ENCODE data around the gene NEXN. TPM values are rescaled to one million over a fixed set of nuclear protein-coding genes. Genes with fewer than 3 reads are reported as not detected.

NEXN gene
- 4.6 and 6.6 TPM in 2 replicates for total RNA-seq

DNA sequence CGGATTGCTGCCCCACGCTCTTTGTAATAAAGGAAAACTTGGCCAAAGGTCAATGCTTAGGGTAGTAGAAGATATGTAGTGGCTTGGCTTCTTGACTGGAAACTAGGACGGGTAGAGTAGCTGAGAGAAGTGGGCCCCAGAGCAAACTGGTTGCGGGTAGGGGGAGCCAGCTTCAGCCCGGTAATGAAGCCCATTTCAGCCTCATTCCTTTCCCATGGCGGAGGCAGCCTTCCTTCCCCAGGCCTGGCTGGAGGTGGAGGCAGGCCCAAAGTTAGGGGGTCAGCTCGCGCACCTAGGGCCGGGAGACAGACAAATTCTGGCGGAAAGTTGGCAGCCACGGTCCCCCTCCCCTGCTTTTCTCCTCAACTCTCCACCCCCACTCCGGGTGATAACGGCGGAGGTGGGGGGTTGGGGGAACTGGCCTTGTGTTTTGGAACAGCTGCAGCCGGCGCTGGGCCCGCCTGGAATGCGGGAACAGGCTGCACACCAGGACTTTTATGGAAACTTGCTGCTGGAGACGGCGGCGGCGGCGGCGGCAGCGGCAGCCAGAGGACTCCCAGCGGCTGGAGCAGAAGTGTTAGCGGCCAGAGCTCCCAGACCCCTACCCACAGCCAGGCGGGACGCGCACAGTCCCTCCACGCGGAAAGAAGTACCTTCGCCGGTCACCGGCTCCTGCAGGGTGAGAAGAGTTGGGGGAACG is at the start of gene NEXN:
Gene NEXN, plus strand, starts transcription at position 544 of the 700 bp plus-strand sequence. CDS start 27,483 bp downstream, outside the sequence.
- no peaks in the 10 kb centered on the region for H3K36me3 ChIP-seq (ENCODE audit: control insufficient read depth, insufficient read depth, low read length)
- DNase-seq (ENCODE audit: low read depth): no peak
- no peaks in the 10 kb centered on the region for H3K27me3 ChIP-seq (ENCODE audit: control insufficient read depth, insufficient read depth, low read length)
- TF ChIP-seq, protein P1, sequence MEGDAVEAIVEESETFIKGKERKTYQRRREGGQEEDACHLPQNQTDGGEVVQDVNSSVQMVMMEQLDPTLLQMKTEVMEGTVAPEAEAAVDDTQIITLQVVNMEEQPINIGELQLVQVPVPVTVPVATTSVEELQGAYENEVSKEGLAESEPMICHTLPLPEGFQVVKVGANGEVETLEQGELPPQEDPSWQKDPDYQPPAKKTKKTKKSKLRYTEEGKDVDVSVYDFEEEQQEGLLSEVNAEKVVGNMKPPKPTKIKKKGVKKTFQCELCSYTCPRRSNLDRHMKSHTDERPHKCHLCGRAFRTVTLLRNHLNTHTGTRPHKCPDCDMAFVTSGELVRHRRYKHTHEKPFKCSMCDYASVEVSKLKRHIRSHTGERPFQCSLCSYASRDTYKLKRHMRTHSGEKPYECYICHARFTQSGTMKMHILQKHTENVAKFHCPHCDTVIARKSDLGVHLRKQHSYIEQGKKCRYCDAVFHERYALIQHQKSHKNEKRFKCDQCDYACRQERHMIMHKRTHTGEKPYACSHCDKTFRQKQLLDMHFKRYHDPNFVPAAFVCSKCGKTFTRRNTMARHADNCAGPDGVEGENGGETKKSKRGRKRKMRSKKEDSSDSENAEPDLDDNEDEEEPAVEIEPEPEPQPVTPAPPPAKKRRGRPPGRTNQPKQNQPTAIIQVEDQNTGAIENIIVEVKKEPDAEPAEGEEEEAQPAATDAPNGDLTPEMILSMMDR (IDR thresholded peaks at IDR 0.05; ENCODE audit: insufficient read depth, low read length, poor library complexity, severe bottlenecking): peak; percentile 16
- peak within 1 kb of the TSS; percentile 94 for H3K4me3 ChIP-seq (ENCODE audit: low read depth, low read length)

DNA sequence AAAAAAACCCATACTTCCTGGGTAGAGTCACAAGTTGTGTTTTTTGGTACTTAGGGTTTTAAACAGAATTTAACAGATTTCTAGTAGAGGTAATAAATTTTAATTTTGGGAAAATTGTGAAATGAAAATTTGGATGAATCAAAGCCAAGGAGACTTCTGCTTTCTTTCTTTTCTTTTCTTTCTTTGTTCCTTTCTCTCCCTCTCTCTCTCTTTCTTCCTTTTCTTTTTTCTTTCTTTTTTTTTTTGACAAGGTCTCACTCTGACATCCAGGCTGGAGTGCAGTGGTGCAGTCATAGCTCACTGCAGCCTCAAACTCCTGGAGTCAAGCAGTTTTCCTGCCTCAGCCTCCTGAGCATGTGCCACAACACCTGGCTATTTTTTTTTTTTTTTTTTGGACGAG is 46.9 kb upstream of the NEXN start:
- no peak overlapping the region for H3K4me3 ChIP-seq (ENCODE audit: low read depth, low read length)
- H3K27me3 ChIP-seq (ENCODE audit: control insufficient read depth, insufficient read depth, low read length): no peaks in the 10 kb centered on the region
- TF ChIP-seq, protein P1 (IDR thresholded peaks at IDR 0.05; ENCODE audit: insufficient read depth, low read length, poor library complexity, severe bottlenecking): no peak
- H3K36me3 ChIP-seq (ENCODE audit: control insufficient read depth, insufficient read depth, low read length): peaks cover 1% of the 10 kb centered on the region
- DNase-seq (ENCODE audit: low read depth): no peak

GRCh38 chr1:77845951-77846350 is 42.5 kb upstream of the NEXN start:
- Histone ChIP-seq H3K27me3 (ENCODE audit: control insufficient read depth, insufficient read depth, low read length) (no peaks in the 10 kb centered on the region), H3K4me3 (ENCODE audit: low read depth, low read length) (no peak overlapping the region), H3K36me3 (ENCODE audit: control insufficient read depth, insufficient read depth, low read length) (peaks cover 1% of the 10 kb centered on the region)
- TF ChIP-seq, protein P1 (IDR thresholded peaks at IDR 0.05; ENCODE audit: insufficient read depth, low read length, poor library complexity, severe bottlenecking): no peak
- DNase-seq (ENCODE audit: low read depth): no peak

DNA sequence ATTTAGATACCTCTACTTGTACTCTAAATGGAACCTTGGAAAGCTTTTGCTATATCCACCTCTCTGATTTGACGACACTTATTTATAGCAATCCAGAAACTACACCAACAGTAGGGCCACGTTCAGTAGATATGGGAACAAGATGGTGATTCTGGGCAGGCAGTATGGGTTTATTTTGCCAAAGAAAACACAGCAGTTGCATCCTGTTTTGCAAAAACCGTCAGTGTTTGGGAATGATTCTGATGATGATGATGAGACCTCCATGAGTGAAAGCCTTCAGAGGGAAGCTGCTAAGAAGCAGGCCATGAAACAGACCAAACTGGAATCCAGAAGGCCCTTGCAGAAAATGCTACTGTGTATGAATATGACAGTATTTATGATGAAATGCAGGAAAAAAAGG is 41.5 kb upstream of the NEXN start:
- no peaks in the 10 kb centered on the region for H3K27me3 ChIP-seq (ENCODE audit: control insufficient read depth, insufficient read depth, low read length)
- DNase-seq (ENCODE audit: low read depth): no peak
- no peak overlapping the region for H3K4me3 ChIP-seq (ENCODE audit: low read depth, low read length)
- peaks cover 1% of the 10 kb centered on the region for H3K36me3 ChIP-seq (ENCODE audit: control insufficient read depth, insufficient read depth, low read length)
- TF ChIP-seq, protein P1 (IDR thresholded peaks at IDR 0.05; ENCODE audit: insufficient read depth, low read length, poor library complexity, severe bottlenecking): no peak

GRCh38 chr1:77847621-77848080 is 40.8 kb upstream of the NEXN start:
- DNase-seq (ENCODE audit: low read depth): no peak
- Histone ChIP-seq H3K27me3 (ENCODE audit: control insufficient read depth, insufficient read depth, low read length) (no peaks in the 10 kb centered on the region), H3K36me3 (ENCODE audit: control insufficient read depth, insufficient read depth, low read length) (peaks cover 1% of the 10 kb centered on the region), H3K4me3 (ENCODE audit: low read depth, low read length) (no peak overlapping the region)
- TF ChIP-seq, protein P1 (IDR thresholded peaks at IDR 0.05; ENCODE audit: insufficient read depth, low read length, poor library complexity, severe bottlenecking): no peak

- Histone ChIP-seq H3K27me3 (ENCODE audit: control insufficient read depth, insufficient read depth, low read length) (no peaks in the 10 kb centered on the region), H3K4me3 (ENCODE audit: low read depth, low read length) (no peak overlapping the region), H3K36me3 (ENCODE audit: control insufficient read depth, insufficient read depth, low read length) (no peaks in the 10 kb centered on the region)
- no peak for DNase-seq (ENCODE audit: low read depth)
- TF ChIP-seq, protein P1 (IDR thresholded peaks at IDR 0.05; ENCODE audit: insufficient read depth, low read length, poor library complexity, severe bottlenecking): no peak
Observed at GRCh38 chr1:77850082-77850481, 38.3 kb upstream of the NEXN start.
